H9 (cell line): ENCODE data around the gene DTWD2. TPM values are rescaled to one million over a fixed set of nuclear protein-coding genes. Genes with fewer than 3 reads are reported as not detected.

Source experiments
- DNase-seq: peaks from one replicate; pipeline ENCODE4 v3.0.0-alpha.2; 2017
- H2AFZ ChIP-seq: one replicate; pipeline ENCODE4 v1.6.1; 2013; ENCODE audit warnings: mild to moderate bottlenecking, low read length, control low read depth, moderate library complexity
- H2AK5ac ChIP-seq: 2 replicates; pipeline ENCODE4 v1.6.1; 2013; ENCODE audit warnings: low read length, control low read depth, mixed read lengths; ENCODE audit not compliant: insufficient read length
- H2BK120ac ChIP-seq: one replicate; pipeline ENCODE4 v1.6.1; 2013; ENCODE audit warnings: low read depth, mild to moderate bottlenecking, low read length, control low read depth, inconsistent platforms; ENCODE audit not compliant: poor library complexity, severe bottlenecking
- H2BK12ac ChIP-seq: 2 replicates; pipeline ENCODE4 v1.6.1; 2013; ENCODE audit warnings: low read length, control low read depth, mixed read lengths, low read depth; ENCODE audit not compliant: insufficient read length
- H2BK15ac ChIP-seq: 2 replicates; pipeline ENCODE4 v1.6.1; 2013; ENCODE audit warnings: low read depth, low read length, control low read depth
- H2BK20ac ChIP-seq: one replicate; pipeline ENCODE4 v1.6.1; 2013; ENCODE audit warnings: low read depth, mild to moderate bottlenecking, low read length, control low read depth, inconsistent platforms; ENCODE audit not compliant: poor library complexity, severe bottlenecking
- H2BK5ac ChIP-seq: 2 replicates; pipeline ENCODE4 v1.6.1; 2013; ENCODE audit warnings: low read length, control low read depth, mixed read lengths; ENCODE audit not compliant: insufficient read length
- H3K14ac ChIP-seq: 2 replicates; pipeline ENCODE4 v1.6.1; 2013; ENCODE audit warnings: low read length, control low read depth; ENCODE audit not compliant: insufficient read depth
- H3K18ac ChIP-seq: 2 replicates; pipeline ENCODE4 v1.6.1; 2013; ENCODE audit warnings: low read depth, mild to moderate bottlenecking, mixed read lengths, low read length, control low read depth; ENCODE audit not compliant: insufficient read length
- H3K23ac ChIP-seq: 2 replicates; pipeline ENCODE4 v1.6.1; 2013; ENCODE audit warnings: low read length, control low read depth, mixed read lengths, low read depth; ENCODE audit not compliant: insufficient read length
- H3K23me2 ChIP-seq: 2 replicates; pipeline ENCODE4 v1.6.1; 2013; ENCODE audit warnings: low read depth, mild to moderate bottlenecking, mixed read lengths, low read length, control low read depth; ENCODE audit not compliant: insufficient read length, poor library complexity, severe bottlenecking
- H3K27ac ChIP-seq: 2 replicates; pipeline ENCODE4 v1.5.1; 2013; ENCODE audit warnings: low read length, control low read depth, mixed read lengths, low read depth; ENCODE audit not compliant: insufficient read length
- H3K27me3 ChIP-seq: 2 replicates; pipeline ENCODE4 v1.6.1; 2013; ENCODE audit warnings: low read length, control low read depth, inconsistent platforms; ENCODE audit not compliant: insufficient read depth
- H3K4ac ChIP-seq: 2 replicates; pipeline ENCODE4 v1.6.1; 2013; ENCODE audit warnings: low read depth, mild to moderate bottlenecking, control low read depth, inconsistent platforms, low read length, moderate library complexity
- H3K4me1 ChIP-seq: 2 replicates; pipeline ENCODE4 v1.6.1; 2013; ENCODE audit warnings: low read length, control low read depth, inconsistent platforms; ENCODE audit not compliant: insufficient read depth
- H3K4me2 ChIP-seq: 2 replicates; pipeline ENCODE4 v1.6.1; 2013; ENCODE audit warnings: low read length, control low read depth, mixed read lengths; ENCODE audit not compliant: insufficient read length, insufficient read depth
- H3K56ac ChIP-seq: 2 replicates; pipeline ENCODE4 v1.6.1; 2013; ENCODE audit warnings: low read depth, mild to moderate bottlenecking, mixed read lengths, low read length, control low read depth; ENCODE audit not compliant: insufficient read length
- H3K79me1 ChIP-seq: 2 replicates; pipeline ENCODE4 v1.6.1; 2013; ENCODE audit warnings: low read depth, mild to moderate bottlenecking, moderate library complexity, low read length, control low read depth, inconsistent platforms; ENCODE audit not compliant: insufficient read depth, poor library complexity, severe bottlenecking
- H3K79me2 ChIP-seq: 2 replicates; pipeline ENCODE4 v1.6.1; 2013; ENCODE audit warnings: low read length, control low read depth, inconsistent platforms; ENCODE audit not compliant: insufficient read depth
- H3K9ac ChIP-seq: 2 replicates; pipeline ENCODE4 v1.6.1; 2013; ENCODE audit warnings: low read length, control low read depth, mixed read lengths; ENCODE audit not compliant: insufficient read length; ENCODE audit errors: extremely low read depth
- H3K9me3 ChIP-seq: one replicate; pipeline ENCODE4 v1.6.1; 2013; ENCODE audit warnings: low read depth, low read length, inconsistent platforms; ENCODE audit not compliant: control insufficient read depth
- H3T11ph ChIP-seq: one replicate; pipeline ENCODE4 v1.6.1; 2013; ENCODE audit warnings: mild to moderate bottlenecking, low read length, control low read depth, inconsistent platforms
- H4K20me1 ChIP-seq: one replicate; pipeline ENCODE4 v1.6.1; 2013; ENCODE audit not compliant: control insufficient read depth, insufficient read length, insufficient read depth
- H4K5ac ChIP-seq: 2 replicates; pipeline ENCODE4 v1.6.1; 2013; ENCODE audit warnings: low read depth, mild to moderate bottlenecking, mixed read lengths, low read length, control low read depth; ENCODE audit not compliant: insufficient read length
- H4K8ac ChIP-seq: replicated peaks from 2 replicates; pipeline ENCODE4 v1.6.1; 2013; ENCODE audit warnings: low read length, control low read depth, mixed read lengths, low read depth; ENCODE audit not compliant: insufficient read length
- H4K91ac ChIP-seq: 2 replicates; pipeline ENCODE4 v1.6.1; 2013; ENCODE audit warnings: low read depth, mild to moderate bottlenecking, moderate library complexity, mixed read lengths, low read length, control low read depth; ENCODE audit not compliant: insufficient read length
- H3K27ac Mint-ChIP-seq, 3 experiments: 2 replicates in 2 of 3; 3 replicates in 1 of 3; pipeline ENCODE4 v1.8.0; 2020 to 2021; ENCODE audit warnings: mixed read lengths in 3 of 3, mild to moderate bottlenecking in 1 of 3, moderate library complexity in 1 of 3
- H3K27me3 Mint-ChIP-seq: 2 replicates; pipeline ENCODE4 v1.8.0; 2021; ENCODE audit warnings: low read depth, mild to moderate bottlenecking, moderate library complexity, mixed read lengths
- H3K36me3 Mint-ChIP-seq, 3 experiments: 2 replicates in 2 of 3; 3 replicates in 1 of 3; pipeline ENCODE4 v1.8.0; 2020 to 2021; ENCODE audit warnings: low read depth in 3 of 3, mixed read lengths in 3 of 3; ENCODE audit not compliant: insufficient read depth in 1 of 3
- H3K4me1 Mint-ChIP-seq, 2 experiments: 2 replicates each; pipeline ENCODE4 v1.8.0; 2020; ENCODE audit warnings: mixed read lengths in 2 of 2
- H3K4me3 Mint-ChIP-seq, 2 experiments: 2 replicates in 1 of 2; 3 replicates in 1 of 2; pipeline ENCODE4 v1.8.0; 2020 to 2021; ENCODE audit warnings: mild to moderate bottlenecking in 2 of 2, mixed read lengths in 2 of 2, moderate library complexity in 1 of 2
- H3K9me3 Mint-ChIP-seq, 2 experiments: 2 replicates in 1 of 2; 3 replicates in 1 of 2; pipeline ENCODE4 v1.8.0; 2020; ENCODE audit warnings: mild to moderate bottlenecking in 2 of 2, mixed read lengths in 2 of 2, moderate library complexity in 1 of 2
- CTCF ChIP-seq: fragments of 200-600 bp; sonication (generic); conservative IDR thresholded peaks from 3 replicates; pipeline ENCODE4 v1.8.0; 2021; ENCODE audit warnings: antibody characterized with exemption, mild to moderate bottlenecking
- WGBS: extraction: QIAGEN DNeasy Blood & Tissue Kit; methylation state at CpG from one replicate; pipeline ENCODE4 v1.1.7; 2013; ENCODE audit warnings: missing lambda C conversion rate, low lambda C conversion rate, mixed read lengths; ENCODE audit not compliant: insufficient read length; ENCODE audit errors: extremely low coverage; 5-methylcytosine and 5-hydroxymethylcytosine counted together
- total RNA-seq: library from RNA; stranded (reverse); gene quantifications from 2 replicates; pipeline ENCODE4 v1.2.1, GENCODE V29; 2021

The DTWD2 gene
- total RNA-seq, 1 experiment from 2014 or later: 10.8 TPM

GRCh38 chr5:118989816-118990215 is 1.5 kb upstream of the DTWD2 start:
- no peak overlapping the region for H4K8ac ChIP-seq
- no peak overlapping the region for H4K91ac ChIP-seq
- DNase-seq: no peak
- no peak overlapping the region for H2BK20ac ChIP-seq
- no peaks in the 10 kb centered on the region for H3K27me3 ChIP-seq
- no peak overlapping the region for H4K5ac ChIP-seq
- no peak overlapping the region for H2AK5ac ChIP-seq
- no peak overlapping the region for H2AFZ ChIP-seq
- H3K56ac ChIP-seq: no peak overlapping the region
- no peak overlapping the region for H2BK5ac ChIP-seq
- H3K14ac ChIP-seq: no peak overlapping the region
- no peak overlapping the region for H3T11ph ChIP-seq
- TF ChIP-seq CTCF: no peak
- peaks cover 12 to 13% of the 10 kb centered on the region in 2 experiments for H3K4me1 Mint-ChIP-seq
- H3K9me3 ChIP-seq: peaks cover 3% of the 10 kb centered on the region
- no peaks in the 10 kb centered on the region for H3K23me2 ChIP-seq
- H3K36me3 Mint-ChIP-seq: peaks cover 2 to 5% (median 5%) of the 10 kb centered on the region in 3 experiments; a peak in 5 of 7 replicates
- no peak overlapping the region for H3K18ac ChIP-seq
- peaks cover 9 to 14% of the 10 kb centered on the region in 2 experiments for H3K9me3 Mint-ChIP-seq
- WGBS: no CpG with 5 or more reads among the region's 6 CpGs
- H3K79me1 ChIP-seq: no peaks in the 10 kb centered on the region
- H3K9ac ChIP-seq: no peak overlapping the region
- no peak overlapping the region for H3K27ac ChIP-seq
- no peaks in the 10 kb centered on the region for H3K79me2 ChIP-seq
- H4K20me1 ChIP-seq: no peaks in the 10 kb centered on the region
- no peak overlapping the region for H3K4me2 ChIP-seq
- no peak overlapping the region for H2BK15ac ChIP-seq
- H2BK120ac ChIP-seq: no peak overlapping the region
- H3K23ac ChIP-seq: no peak overlapping the region
- no peak overlapping the region for H3K27ac Mint-ChIP-seq
- no peak overlapping the region for H3K4me3 Mint-ChIP-seq
- H3K4ac ChIP-seq: no peak overlapping the region
- H3K4me1 ChIP-seq: no peaks in the 10 kb centered on the region
- no peaks in the 10 kb centered on the region; the same call in 1 of the 2 replicates for H3K27me3 Mint-ChIP-seq
- no peak overlapping the region for H2BK12ac ChIP-seq
